ENCODE results near the gene STRN3.

DNA sequence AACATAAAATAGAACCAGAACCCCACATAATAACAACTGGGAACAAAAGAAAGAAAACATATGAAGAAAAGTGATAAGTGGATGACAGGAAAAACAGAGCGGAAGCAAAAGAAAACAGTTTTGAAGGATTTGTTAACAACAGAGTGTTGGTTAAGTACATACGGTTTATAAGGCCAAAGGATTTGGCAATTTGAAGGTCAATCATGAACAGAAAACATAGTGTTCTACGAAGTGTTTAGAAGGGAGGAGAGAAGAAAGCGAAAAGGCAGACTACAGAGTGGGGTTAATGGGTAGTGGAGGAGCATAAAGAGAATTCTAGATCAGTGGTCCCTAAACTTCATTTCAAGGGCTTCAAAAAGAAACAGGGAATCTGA lies 4.6 kb downstream of the STRN3 start:
- TF ChIP-seq EZH2phosphoT487 (IDR thresholded peaks at IDR 0.05; ENCODE audit: insufficient read depth, low read depth) (no peak), EZH2 (IDR thresholded peaks at IDR 0.05; ENCODE audit: insufficient read depth, poor library complexity, severe bottlenecking) (no peak)

Data from GM23248 (cell line).